ENCODE data around the gene NT5E.

- TF ChIP-seq CTCF (IDR thresholded peaks at IDR 0.05; ENCODE audit: low read depth, low read length, poor library complexity, severe bottlenecking) (no peak), EZH2phosphoT487 (IDR thresholded peaks at IDR 0.05; ENCODE audit: borderline replicate concordance, low read length) (no peak)
Observed at GRCh38 chr6:85490516-85491248, 40.8 kb downstream of the NT5E start.
